GM21723 (cell line): ENCODE measurements around the gene PDE11A.

ENCODE experiments used
- ATAC-seq: cut with Tn5 transposase; IDR thresholded peaks from one replicate; pipeline ENCODE4 v1.9.1; 2021; ENCODE audit warnings: mild to moderate bottlenecking, moderate library complexity; ENCODE audit not compliant: unreplicated experiment

The PDE11A gene

GRCh38 chr2:177675350-177675821, 397.2 kb downstream of the PDE11A start:
- ATAC-seq = no peak

- ATAC-seq = no peak
These were observed 398.7 kb downstream of the PDE11A start for GRCh38 chr2:177673602-177674595.

GRCh38 chr2:177671662-177672061, 400.9 kb downstream of the PDE11A start:
- ATAC-seq = no peak

- ATAC-seq = peak; percentile 56
These were observed 401.6 kb downstream of the PDE11A start for GRCh38 chr2:177670791-177671535.

DNA sequence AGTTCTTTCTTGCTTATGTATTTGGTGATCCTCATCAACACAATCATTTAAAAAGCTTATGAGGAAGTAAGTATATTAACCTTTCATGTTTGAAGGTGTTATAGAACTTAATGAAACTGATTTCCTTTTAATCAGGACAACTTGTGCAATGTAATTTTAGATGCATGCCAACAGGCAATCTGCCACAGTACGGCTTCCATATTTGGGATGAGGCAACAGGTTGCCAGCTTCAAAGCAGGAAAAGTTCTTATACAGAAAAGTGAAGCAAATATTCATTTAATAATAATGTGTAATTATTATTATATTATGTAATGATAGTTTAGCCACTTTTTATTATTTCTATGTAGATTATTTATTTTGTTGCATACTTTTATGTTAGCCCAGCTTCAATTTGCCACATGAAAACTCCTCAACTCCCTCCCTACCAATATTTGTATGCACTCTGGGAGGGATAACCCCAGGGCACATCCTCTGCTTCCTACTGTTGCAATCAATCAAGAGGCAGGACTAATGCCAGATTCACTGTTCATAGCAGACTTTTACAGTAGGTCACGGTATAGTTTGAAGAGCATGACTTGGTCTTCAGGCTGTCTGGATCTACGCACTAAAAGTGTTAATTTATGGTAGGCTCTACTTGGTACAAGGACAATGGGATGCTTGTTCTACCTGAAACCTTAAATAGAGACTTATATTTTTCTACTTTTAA, 402.8 kb downstream of the PDE11A start:
- ATAC-seq = no peak

GRCh38 chr2:177669201-177669600, 403.4 kb downstream of the PDE11A start:
- no peak for ATAC-seq

GRCh38 chr2:177668617-177669016, 404.0 kb downstream of the PDE11A start:
- no peak for ATAC-seq

- ATAC-seq = no peak
These were observed 405.0 kb downstream of the PDE11A start for GRCh38 chr2:177667626-177668025.

DNA sequence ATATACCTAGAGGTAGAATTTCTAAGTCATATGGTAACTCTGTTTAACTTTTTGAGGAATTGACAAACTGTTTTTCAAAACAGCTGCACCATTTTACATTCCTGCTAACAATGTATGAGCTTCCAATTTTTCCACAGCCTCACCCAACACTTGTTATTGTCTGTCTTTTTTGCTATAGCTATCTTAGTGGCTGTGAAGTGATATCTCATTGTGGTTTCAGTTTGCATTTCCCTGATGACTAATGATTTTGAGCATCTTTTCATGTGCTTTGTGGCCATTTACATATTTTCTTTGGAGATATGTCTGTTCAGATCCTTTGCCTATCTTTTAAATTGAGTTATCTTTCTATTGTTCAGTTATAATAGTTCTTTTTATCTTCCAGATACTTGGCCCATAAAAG, 406.2 kb downstream of the PDE11A start:
- no peak for ATAC-seq

- ATAC-seq = no peak
These were observed 406.6 kb downstream of the PDE11A start for GRCh38 chr2:177665948-177666347.

DNA sequence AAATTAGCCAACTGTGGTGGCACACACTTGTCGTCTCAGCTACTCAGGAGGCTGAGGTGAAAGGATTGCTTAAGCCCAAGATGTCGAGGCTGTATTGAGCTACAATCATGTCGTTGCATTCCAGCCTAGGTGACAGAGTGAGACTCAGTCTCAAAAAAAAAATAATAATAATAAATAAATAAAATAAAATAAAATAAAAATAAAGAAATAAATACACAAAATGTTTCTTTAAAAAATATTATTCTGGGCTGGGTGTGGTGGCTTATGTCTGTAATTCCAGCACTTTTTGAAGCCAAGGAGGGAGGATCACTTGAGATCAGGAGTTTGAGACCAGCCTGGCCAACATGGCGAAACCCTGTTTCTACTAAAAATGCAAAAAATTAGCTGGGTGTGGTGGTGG, 407.2 kb downstream of the PDE11A start:
- no peak for ATAC-seq

- no peak for ATAC-seq
These were observed 409.7 kb downstream of the PDE11A start for GRCh38 chr2:177662895-177663294.

DNA sequence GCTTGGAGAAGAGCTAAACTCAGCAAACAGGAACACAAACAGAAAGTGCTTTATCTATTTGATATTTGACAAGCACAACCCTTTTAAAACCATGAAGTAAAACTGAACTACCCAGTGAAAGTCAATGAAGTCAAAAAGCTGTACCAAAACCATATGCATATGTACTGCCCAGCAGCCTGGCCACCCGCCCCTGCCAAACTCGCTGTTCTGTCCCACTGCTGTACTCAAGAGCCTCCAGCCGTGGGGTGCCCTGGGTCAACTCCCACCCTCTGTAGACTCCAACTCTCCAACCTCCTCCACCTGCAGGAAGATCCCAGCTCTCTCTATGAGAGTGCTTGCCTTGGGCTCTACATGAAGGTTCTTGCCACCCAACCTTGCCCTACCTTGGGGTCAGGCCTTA, 411.8 kb downstream of the PDE11A start:
- ATAC-seq = no peak

- ATAC-seq = no peak
These were observed 414.3 kb downstream of the PDE11A start for GRCh38 chr2:177658309-177658708.

DNA sequence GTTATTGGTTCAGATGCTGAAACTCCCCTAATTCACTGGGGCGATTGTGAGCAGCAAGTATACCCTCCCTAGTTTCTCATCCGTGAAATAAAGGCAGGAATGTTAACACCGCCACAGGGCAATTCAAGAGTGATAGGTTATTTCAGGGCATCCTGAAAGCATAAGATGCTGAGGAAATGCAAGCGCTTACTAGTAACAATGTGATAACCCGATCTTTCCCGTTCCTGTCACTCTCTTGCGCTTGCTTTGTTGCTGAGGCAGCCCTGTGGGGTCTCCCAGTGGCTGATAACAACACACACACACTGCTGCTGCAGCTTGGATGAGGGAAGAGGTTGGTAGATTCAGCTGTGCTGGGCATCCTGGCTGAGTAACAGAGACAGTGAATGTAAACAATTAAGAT, 420.7 kb downstream of the PDE11A start:
- no peak for ATAC-seq

DNA sequence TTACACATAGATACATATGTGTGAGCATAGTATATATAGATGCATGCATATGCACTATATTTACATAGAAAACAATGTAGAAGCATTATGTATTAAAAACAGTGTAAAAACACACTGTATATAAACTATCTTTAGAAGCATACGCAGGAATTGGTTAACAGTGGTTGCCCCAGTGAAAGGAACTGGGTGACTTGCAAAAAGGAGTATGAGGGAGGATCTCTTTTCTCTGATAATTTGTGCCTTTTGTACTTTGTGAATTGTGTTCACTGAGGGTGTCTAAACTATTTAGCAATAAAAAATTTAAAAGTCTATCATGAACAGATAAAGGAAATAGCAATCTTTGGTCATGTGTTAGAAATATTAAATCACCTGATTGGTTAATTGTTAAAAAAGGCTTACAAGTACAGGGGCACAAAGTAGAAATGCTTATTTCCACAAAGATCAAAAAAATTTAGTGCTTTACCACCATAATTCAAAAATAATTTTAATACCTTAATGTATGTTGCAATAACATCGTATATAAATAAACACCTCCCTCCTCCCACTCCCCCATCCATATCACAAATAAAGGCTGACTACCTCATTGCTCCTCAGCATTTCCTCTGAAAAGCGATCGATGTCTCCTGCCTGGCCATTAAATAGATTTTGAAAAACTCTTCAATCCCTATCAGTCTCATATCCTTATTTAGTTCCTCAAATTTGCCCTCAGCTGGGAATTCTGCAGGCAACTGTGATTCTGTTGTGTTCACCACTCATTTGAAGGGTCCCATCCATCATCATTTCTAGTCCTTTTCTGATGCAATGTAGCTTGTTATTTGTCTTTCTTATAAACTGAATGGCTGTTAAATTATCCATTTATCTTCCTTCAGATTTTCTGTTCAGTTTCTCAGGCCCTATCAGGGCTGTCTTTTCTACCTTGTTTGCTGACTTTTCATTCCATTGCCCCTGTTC, 422.7 kb downstream of the PDE11A start:
- no peak for ATAC-seq

GRCh38 chr2:177646791-177647190, 425.8 kb downstream of the PDE11A start:
- no peak for ATAC-seq

- ATAC-seq = no peak
These were observed 426.3 kb downstream of the PDE11A start for GRCh38 chr2:177646241-177646640.

DNA sequence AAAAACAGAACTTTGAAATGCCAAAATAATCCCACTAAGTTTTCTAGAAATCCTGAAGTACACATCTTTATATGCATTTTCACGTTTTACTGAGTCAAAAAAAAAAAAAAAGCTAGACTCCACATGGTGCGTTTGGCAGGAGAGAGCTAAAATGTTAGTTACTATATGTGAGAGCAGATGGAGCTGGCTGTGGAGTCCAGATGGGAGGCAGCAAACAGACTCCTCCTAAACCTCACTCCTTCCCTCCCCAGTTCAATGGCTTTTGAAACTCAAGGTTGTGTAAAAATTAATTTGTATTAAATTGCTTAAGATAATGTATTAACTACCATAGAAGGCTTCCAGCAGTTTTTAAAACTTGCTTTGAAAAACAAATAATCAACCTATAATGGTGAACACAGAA, 431.2 kb downstream of the PDE11A start:
- no peak for ATAC-seq

- no peak for ATAC-seq
These were observed 432.2 kb downstream of the PDE11A start for GRCh38 chr2:177640423-177640822.
